MCF 10A (cell line): ENCODE measurements around the gene RPS6KA4. TPM values are rescaled to one million over a fixed set of nuclear protein-coding genes. Genes with fewer than 3 reads are reported as not detected.

Experiments
- BruUV-seq: library from RNA; stranded (reverse); fragments of 400-500 nt; replicated peaks from 2 replicates; lab custom pipeline; 2021; lab: Mats Ljungman, UMichigan
- CTCF ChIA-PET: fragments of 300-600 bp; sonication (Branson Sonifier 250); formaldehyde crosslinking; extraction: SDS; loops from one replicate; lab custom pipeline; 2021; ENCODE audit warnings: antibody characterized with exemption, inconsistent platforms; lab: Yijun Ruan, JAX
- POLR2A ChIA-PET: fragments of 300-600, 350-650 bp; sonication (Branson Sonifier 250); formaldehyde crosslinking; extraction: SDS; loops from one replicate; lab custom pipeline; 2020; ENCODE audit warnings: antibody characterized with exemption, inconsistent platforms; lab: Yijun Ruan, JAX
- DNase-seq: peaks from one replicate; pipeline ENCODE4 v3.0.0-alpha.2; 2018; ENCODE audit not compliant: unreplicated experiment
- H3K27ac Mint-ChIP-seq: one replicate; pipeline ENCODE4 v1.8.0; 2022; ENCODE audit warnings: mild to moderate bottlenecking, low read depth, mixed read lengths; ENCODE audit not compliant: unreplicated experiment
- H3K27me3 Mint-ChIP-seq: one replicate; pipeline ENCODE4 v1.8.0; 2022; ENCODE audit warnings: mixed read lengths; ENCODE audit not compliant: insufficient read depth, unreplicated experiment
- H3K36me3 Mint-ChIP-seq: one replicate; pipeline ENCODE4 v1.8.0; 2022; ENCODE audit warnings: mild to moderate bottlenecking, moderate library complexity, mixed read lengths; ENCODE audit not compliant: insufficient read depth, unreplicated experiment
- H3K4me1 Mint-ChIP-seq: one replicate; pipeline ENCODE4 v1.8.0; 2022; ENCODE audit warnings: mixed read lengths; ENCODE audit not compliant: insufficient read depth, unreplicated experiment
- H3K4me3 Mint-ChIP-seq: one replicate; pipeline ENCODE4 v1.8.0; 2022; ENCODE audit warnings: mild to moderate bottlenecking, moderate library complexity, mixed read lengths; ENCODE audit not compliant: unreplicated experiment
- H3K9me3 Mint-ChIP-seq: one replicate; pipeline ENCODE4 v1.8.0; 2022; ENCODE audit warnings: mixed read lengths; ENCODE audit not compliant: unreplicated experiment
- intact Hi-C: fragments of 100-400 bp; cut with micrococcal nuclease; formaldehyde crosslinking; loops from 2 replicates; pipeline ENCODE4 v1.14.1; 2022
- microRNA-seq: library from miRNA; unstranded; fragments of <30 nt; microRNA quantifications from one replicate; pipeline ENCODE4 v1.2.0, GENCODE V29; 2022
- total RNA-seq: library from RNA; stranded (reverse); gene quantifications from 2 replicates; pipeline ENCODE4 v1.2.3, GENCODE V29; 2022
- TF ChIP-seq, protein P1 (sequence below): fragments of 200-600 bp; IDR thresholded peaks from one replicate; pipeline ENCODE4 v1.8.0; 2022; ENCODE audit warnings: antibody characterized with exemption, mild to moderate bottlenecking; ENCODE audit not compliant: unreplicated experiment

Gene RPS6KA4
- total RNA-seq, 1 experiment from 2014 or later = 42.5 TPM

DNA sequence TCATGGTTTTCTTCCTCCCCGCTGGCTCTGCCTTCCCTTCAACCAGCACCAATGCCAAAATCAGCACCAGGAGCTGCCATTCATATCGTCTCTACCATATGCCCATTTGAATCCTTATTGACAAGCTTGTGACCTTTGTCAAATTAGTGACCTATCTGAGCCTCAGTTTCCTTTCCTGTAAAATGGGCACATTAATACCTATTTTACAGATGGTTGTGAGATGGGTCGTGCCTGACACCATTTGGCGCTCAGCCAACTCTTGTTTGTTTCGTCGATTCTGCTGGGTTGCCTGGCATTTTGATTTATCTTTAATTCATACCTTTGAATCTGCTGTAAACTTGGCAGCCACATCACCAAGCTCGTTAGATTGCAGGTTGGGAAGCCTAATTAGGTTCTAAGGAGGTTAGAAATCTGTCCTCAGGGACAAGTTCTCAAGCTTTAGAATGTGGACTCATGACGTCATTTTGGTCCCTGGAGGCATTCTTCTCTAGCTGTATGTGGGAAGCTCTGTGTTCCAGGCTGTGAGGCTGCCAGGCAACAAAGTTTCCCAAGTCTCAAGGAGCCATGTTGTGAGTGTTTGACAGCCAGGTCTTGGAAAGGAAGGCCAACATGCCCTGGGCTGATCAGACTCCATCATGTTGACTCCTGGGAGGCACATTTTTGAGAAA lies 61.0 kb downstream of the RPS6KA4 start:
- BruUV-seq = no TSS peak
- DNase-seq = peak; percentile 23
- H3K27ac Mint-ChIP-seq = no peak overlapping the region
- H3K4me1 Mint-ChIP-seq = no peaks in the 10 kb centered on the region
- H3K9me3 Mint-ChIP-seq = no peaks in the 10 kb centered on the region
- intact Hi-C loops = no loop called here
- H3K36me3 Mint-ChIP-seq = no peaks in the 10 kb centered on the region
- TF ChIP-seq, protein P1, sequence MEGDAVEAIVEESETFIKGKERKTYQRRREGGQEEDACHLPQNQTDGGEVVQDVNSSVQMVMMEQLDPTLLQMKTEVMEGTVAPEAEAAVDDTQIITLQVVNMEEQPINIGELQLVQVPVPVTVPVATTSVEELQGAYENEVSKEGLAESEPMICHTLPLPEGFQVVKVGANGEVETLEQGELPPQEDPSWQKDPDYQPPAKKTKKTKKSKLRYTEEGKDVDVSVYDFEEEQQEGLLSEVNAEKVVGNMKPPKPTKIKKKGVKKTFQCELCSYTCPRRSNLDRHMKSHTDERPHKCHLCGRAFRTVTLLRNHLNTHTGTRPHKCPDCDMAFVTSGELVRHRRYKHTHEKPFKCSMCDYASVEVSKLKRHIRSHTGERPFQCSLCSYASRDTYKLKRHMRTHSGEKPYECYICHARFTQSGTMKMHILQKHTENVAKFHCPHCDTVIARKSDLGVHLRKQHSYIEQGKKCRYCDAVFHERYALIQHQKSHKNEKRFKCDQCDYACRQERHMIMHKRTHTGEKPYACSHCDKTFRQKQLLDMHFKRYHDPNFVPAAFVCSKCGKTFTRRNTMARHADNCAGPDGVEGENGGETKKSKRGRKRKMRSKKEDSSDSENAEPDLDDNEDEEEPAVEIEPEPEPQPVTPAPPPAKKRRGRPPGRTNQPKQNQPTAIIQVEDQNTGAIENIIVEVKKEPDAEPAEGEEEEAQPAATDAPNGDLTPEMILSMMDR = no peak
- no peak overlapping the region for H3K4me3 Mint-ChIP-seq
- CTCF ChIA-PET = interaction anchor here (0.7 to 1.4 kb wide), 4 partner anchors 13 to 229 kb away, joined by 3 to 5 read pairs (median 4); no protein-coding TSS in a partner anchor
- POLR2A ChIA-PET = interaction anchor here (1.2 kb wide), 1 partner anchor 16 kb away, joined by 3 read pairs; no protein-coding TSS in a partner anchor
- peaks cover 41% of the 10 kb centered on the region for H3K27me3 Mint-ChIP-seq

Small RNAs within 50 kb of the gene (microRNA-seq; reads per million reads assigned to microRNA genes)
- gene MIR1237 (11.2 reads per million, percentile 53 among the genes with 10 or more reads in this experiment), gene MIR7155 (1.7 reads per million, percentile 11 among the genes with 10 or more reads in this experiment)

Other genes starting within 250 kb of the RPS6KA4 start
- 15.1 and 15.7 TPM in 2 replicates for gene MACROD1, start 193.0 kb upstream of the RPS6KA4 start, total RNA-seq
- 161 and 171 TPM in 2 replicates for gene STIP1, start 173.0 kb upstream of the RPS6KA4 start, total RNA-seq
- 0.44 and 1.0 TPM in 2 replicates for gene FERMT3, start 152.4 kb upstream of the RPS6KA4 start, total RNA-seq
- 27.0 and 31.3 TPM in 2 replicates for gene TRPT1, start 133.0 kb upstream of the RPS6KA4 start, total RNA-seq
- gene NUDT22, start 132.9 kb upstream of the RPS6KA4 start, total RNA-seq = 51.0 and 73.6 TPM in 2 replicates
- gene DNAJC4, start 128.6 kb upstream of the RPS6KA4 start, total RNA-seq = 19.5 and 27.0 TPM in 2 replicates
- 46.0 and 60.3 TPM in 2 replicates for gene VEGFB, start 124.6 kb upstream of the RPS6KA4 start, total RNA-seq
- 84.7 and 86.0 TPM in 2 replicates for gene FKBP2, start 118.1 kb upstream of the RPS6KA4 start, total RNA-seq
- gene PPP1R14B, start 112.2 kb upstream of the RPS6KA4 start, total RNA-seq = 583 and 684 TPM in 2 replicates
- 34.6 and 39.0 TPM in 2 replicates for gene PLCB3, start 107.6 kb upstream of the RPS6KA4 start, total RNA-seq
- 67.4 and 79.7 TPM in 2 replicates for gene BAD, start 74.5 kb upstream of the RPS6KA4 start, total RNA-seq
- 36.0 and 49.5 TPM in 2 replicates for gene GPR137, start 73.3 kb upstream of the RPS6KA4 start, total RNA-seq
- gene KCNK4, start 67.9 kb upstream of the RPS6KA4 start, total RNA-seq = not detected in 2 replicates
- 0.68 TPM in 1 of 2 replicates, not detected in the other for gene CATSPERZ, start 58.8 kb upstream of the RPS6KA4 start, total RNA-seq
- 52.0 and 63.4 TPM in 2 replicates for gene ESRRA, start 53.6 kb upstream of the RPS6KA4 start, total RNA-seq
- gene TRMT112, start 41.6 kb upstream of the RPS6KA4 start, total RNA-seq = 284 and 354 TPM in 2 replicates
- 274 and 302 TPM in 2 replicates for gene PRDX5, start 41.0 kb upstream of the RPS6KA4 start, total RNA-seq
- 4.2 and 6.0 TPM in 2 replicates for gene CCDC88B, start 19.0 kb upstream of the RPS6KA4 start, total RNA-seq
- not detected in 2 replicates for gene SLC22A11, start 196.8 kb downstream of the RPS6KA4 start, total RNA-seq
- not detected in 2 replicates for gene SLC22A12, start 232.1 kb downstream of the RPS6KA4 start, total RNA-seq